ENCODE measurements around the gene STARD10. TPM values are rescaled to one million over a fixed set of nuclear protein-coding genes. Genes with fewer than 3 reads are reported as not detected.

Gene STARD10
- total RNA-seq, 2 donors from 2014 or later = 7.7 to 16.4 TPM

DNA sequence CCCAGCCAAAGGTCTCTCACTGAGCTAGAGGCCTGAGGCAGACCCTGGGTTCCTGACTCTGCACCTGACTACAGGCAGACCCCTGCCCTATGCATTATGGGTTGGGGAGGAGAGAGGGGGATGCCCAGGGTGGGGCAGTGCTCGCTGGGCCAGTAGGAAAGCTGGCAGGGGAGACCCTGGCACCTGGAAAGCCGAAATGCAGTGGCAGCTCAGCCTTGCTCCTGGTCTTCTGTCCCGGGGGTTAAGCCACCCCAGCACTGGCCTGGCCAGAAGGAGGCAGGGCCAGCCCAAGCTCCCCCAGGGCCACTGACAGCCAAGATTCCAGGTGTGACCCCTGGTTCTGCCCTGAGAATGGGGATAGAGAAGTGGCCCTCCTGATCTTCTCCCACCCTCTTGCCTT, 47.0 kb downstream of the STARD10 start:
- Mint-ChIP-seq H3K27me3 (no peaks in the 10 kb centered on the region), H3K4me3 (no peak overlapping the region), H3K9me3 (no peaks in the 10 kb centered on the region), H3K27ac (no peak overlapping the region), H3K36me3 (ENCODE audit: low read depth) (no peaks in the 10 kb centered on the region), H3K4me1 (peaks cover 36% of the 10 kb centered on the region)
- no peak for ATAC-seq (replicated peaks)

GRCh38 chr11:72745925-72746550, 47.8 kb downstream of the STARD10 start:
- H3K36me3 Mint-ChIP-seq (ENCODE audit: low read depth) = no peaks in the 10 kb centered on the region
- H3K27me3 Mint-ChIP-seq = no peaks in the 10 kb centered on the region
- no peak overlapping the region for H3K27ac Mint-ChIP-seq
- no peaks in the 10 kb centered on the region for H3K9me3 Mint-ChIP-seq
- no peak overlapping the region for H3K4me3 Mint-ChIP-seq
- no peak for ATAC-seq (replicated peaks)
- H3K4me1 Mint-ChIP-seq = peaks cover 41% of the 10 kb centered on the region

GRCh38 chr11:72745511-72745910, 48.3 kb downstream of the STARD10 start:
- peaks cover 41% of the 10 kb centered on the region for H3K4me1 Mint-ChIP-seq
- H3K36me3 Mint-ChIP-seq (ENCODE audit: low read depth) = no peaks in the 10 kb centered on the region
- no peaks in the 10 kb centered on the region for H3K9me3 Mint-ChIP-seq
- H3K4me3 Mint-ChIP-seq = no peak overlapping the region
- H3K27ac Mint-ChIP-seq = no peak overlapping the region
- ATAC-seq (replicated peaks) = no peak
- H3K27me3 Mint-ChIP-seq = no peaks in the 10 kb centered on the region

- Mint-ChIP-seq H3K4me3 (no peak overlapping the region), H3K36me3 (ENCODE audit: low read depth) (no peaks in the 10 kb centered on the region), H3K27ac (peak overlapping the region; percentile 60), H3K4me1 (peaks cover 47% of the 10 kb centered on the region), H3K9me3 (no peaks in the 10 kb centered on the region), H3K27me3 (no peaks in the 10 kb centered on the region)
- ATAC-seq (replicated peaks) = no peak
These were observed 49.4 kb downstream of the STARD10 start for GRCh38 chr11:72744474-72744873.

DNA sequence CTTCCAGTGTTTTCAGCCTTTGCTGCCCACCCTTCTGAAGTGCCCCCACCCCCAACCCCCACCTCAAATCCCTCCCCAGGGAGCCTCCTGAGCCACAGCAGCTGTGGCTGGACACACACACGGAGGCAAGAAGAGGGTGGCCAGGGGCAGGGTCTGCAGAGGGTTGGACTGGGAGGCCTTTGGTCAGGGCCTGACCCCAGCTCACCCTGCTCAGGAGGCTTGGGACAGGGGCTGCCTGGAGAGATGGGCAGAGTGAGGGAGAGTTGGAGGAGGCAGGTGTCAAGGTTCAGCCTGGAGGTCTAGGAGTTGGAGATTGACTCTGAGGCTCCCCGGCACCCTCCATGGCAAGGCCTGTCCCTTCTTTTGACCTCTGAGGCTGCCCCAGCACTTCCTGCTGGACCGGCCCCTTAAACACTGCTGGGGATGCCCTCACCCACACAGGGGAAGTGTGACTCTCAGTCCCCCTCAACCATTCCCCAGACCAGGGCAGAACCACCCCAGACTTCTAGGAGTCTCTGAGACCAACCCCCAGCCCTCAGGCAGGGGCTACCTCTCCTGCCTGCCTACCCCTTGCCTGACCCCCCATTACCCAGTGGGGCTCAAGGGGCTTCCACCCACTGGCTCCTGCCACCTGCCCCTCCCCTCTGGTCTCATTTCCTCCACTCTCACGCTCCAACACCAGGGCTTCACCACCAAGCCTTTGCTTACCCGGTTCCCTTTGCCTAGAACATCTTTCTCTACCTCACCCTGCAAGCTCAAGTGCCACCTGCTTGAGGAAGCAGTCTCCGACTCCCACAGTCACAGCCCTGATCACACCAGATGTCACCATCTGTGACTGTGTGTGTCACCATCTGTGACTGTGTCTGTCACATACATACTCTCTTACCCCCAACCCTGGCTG, 50.3 kb downstream of the STARD10 start:
- Mint-ChIP-seq H3K4me1 (peaks cover 40% of the 10 kb centered on the region), H3K9me3 (no peaks in the 10 kb centered on the region), H3K27me3 (no peaks in the 10 kb centered on the region), H3K27ac (peak overlapping the region; percentile 89), H3K4me3 (no peak overlapping the region), H3K36me3 (ENCODE audit: low read depth) (no peaks in the 10 kb centered on the region)
- ATAC-seq (replicated peaks) = peak; percentile 52

- Mint-ChIP-seq H3K36me3 (ENCODE audit: low read depth) (no peaks in the 10 kb centered on the region), H3K27ac (peak overlapping the region; percentile 89), H3K4me1 (peaks cover 38% of the 10 kb centered on the region)
These were observed 51.1 kb downstream of the STARD10 start for GRCh38 chr11:72742513-72743320.

GRCh38 chr11:72741849-72742512, 51.9 kb downstream of the STARD10 start:
- no peak for ATAC-seq (replicated peaks)
- Mint-ChIP-seq H3K4me1 (peaks cover 45% of the 10 kb centered on the region), H3K36me3 (ENCODE audit: low read depth) (no peaks in the 10 kb centered on the region), H3K27ac (peak overlapping the region; percentile 89), H3K9me3 (no peaks in the 10 kb centered on the region), H3K4me3 (no peak overlapping the region), H3K27me3 (no peaks in the 10 kb centered on the region)

More at GRCh38 chr11:72742513-72743320, 51.1 kb downstream of the STARD10 start:
- Mint-ChIP-seq H3K9me3 (no peaks in the 10 kb centered on the region), H3K27me3 (no peaks in the 10 kb centered on the region), H3K4me3 (no peak overlapping the region)
- ATAC-seq (replicated peaks) = no peak

- ATAC-seq (replicated peaks) = no peak
- Mint-ChIP-seq H3K36me3 (ENCODE audit: low read depth) (no peaks in the 10 kb centered on the region), H3K4me1 (peaks cover 49% of the 10 kb centered on the region), H3K9me3 (no peaks in the 10 kb centered on the region), H3K27me3 (no peaks in the 10 kb centered on the region), H3K4me3 (peak overlapping the region; percentile 21), H3K27ac (peak overlapping the region; percentile 89)
These were observed 52.4 kb downstream of the STARD10 start for GRCh38 chr11:72741429-72741833.

DNA sequence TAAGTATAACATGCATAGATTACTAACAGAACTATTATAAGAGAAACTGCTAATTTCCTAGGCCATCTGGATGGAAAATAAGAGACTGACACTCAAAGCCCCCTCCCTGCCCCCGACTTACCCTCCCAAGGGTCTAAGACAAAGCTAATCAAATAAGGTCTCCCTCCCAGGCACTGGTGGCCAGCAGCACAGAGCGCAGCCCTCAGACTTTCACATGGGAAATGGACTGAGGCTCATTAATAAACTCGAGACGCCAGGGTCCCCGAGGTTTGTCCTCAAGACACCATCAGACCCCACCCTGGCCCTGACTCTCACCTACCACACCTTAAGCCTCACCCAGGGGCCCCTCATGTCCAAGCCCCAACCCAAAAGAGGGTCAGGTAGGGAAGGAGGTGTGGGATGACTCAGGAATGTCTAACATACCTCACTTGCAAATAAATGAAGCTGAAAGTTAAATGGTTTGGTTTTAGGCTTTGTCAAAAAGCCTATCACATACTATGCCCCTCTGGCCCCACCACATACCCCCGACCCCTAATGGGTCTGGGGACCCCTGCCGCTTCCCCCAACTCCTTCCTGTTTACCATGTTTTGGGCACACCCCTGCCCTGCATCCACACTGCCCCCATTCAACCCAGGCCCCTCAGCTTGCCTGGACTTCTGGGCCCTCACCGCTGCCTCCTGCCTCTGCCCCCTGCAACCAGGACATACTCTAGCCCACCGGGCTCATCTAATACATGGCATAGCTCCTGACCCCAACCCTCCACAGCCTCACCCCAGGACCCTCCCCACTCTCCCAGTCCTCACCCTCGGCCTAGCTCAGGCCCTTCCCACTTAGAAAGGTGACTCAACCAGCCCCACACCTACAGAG, 53.1 kb downstream of the STARD10 start:
- H3K27me3 Mint-ChIP-seq = no peaks in the 10 kb centered on the region

DNA sequence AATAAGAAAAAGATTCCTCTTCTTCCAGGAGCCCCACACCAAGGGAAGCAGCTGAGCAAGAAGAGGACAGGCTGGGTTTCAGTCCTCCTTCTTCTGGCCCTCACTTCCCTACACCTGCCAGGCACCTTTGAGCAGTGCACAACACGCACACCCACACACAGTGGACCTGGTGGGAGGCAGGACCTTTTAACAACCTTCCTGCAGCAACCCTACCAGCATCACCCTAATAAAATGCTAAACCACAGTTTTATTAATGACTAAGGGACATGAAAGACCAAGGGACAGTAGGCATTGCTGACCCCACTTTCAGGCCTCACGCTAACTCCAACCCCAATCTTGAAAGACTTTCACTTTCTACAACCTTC, 53.8 kb downstream of the STARD10 start:
- Mint-ChIP-seq H3K27me3 (no peaks in the 10 kb centered on the region), H3K4me1 (peaks cover 52% of the 10 kb centered on the region), H3K36me3 (ENCODE audit: low read depth) (no peaks in the 10 kb centered on the region), H3K9me3 (no peaks in the 10 kb centered on the region), H3K27ac (peak overlapping the region; percentile 89), H3K4me3 (peak overlapping the region; percentile 21)
- no peak for ATAC-seq (replicated peaks)

More for the DNA sequence above, 53.1 kb downstream of the STARD10 start:
- no peak for ATAC-seq (replicated peaks)
- Mint-ChIP-seq H3K4me1 (peaks cover 52% of the 10 kb centered on the region), H3K9me3 (no peaks in the 10 kb centered on the region), H3K4me3 (peak overlapping the region; percentile 21), H3K27ac (peak overlapping the region; percentile 89), H3K36me3 (ENCODE audit: low read depth) (no peaks in the 10 kb centered on the region)

GRCh38 chr11:72739240-72740059, 54.4 kb downstream of the STARD10 start:
- H3K4me3 Mint-ChIP-seq = no peak overlapping the region
- H3K4me1 Mint-ChIP-seq = peaks cover 51% of the 10 kb centered on the region
- H3K27ac Mint-ChIP-seq = peak overlapping the region; percentile 89
- H3K9me3 Mint-ChIP-seq = no peaks in the 10 kb centered on the region
- no peaks in the 10 kb centered on the region for H3K36me3 Mint-ChIP-seq (ENCODE audit: low read depth)
- no peak for ATAC-seq (replicated peaks)
- no peaks in the 10 kb centered on the region for H3K27me3 Mint-ChIP-seq

- Mint-ChIP-seq H3K9me3 (no peaks in the 10 kb centered on the region), H3K27ac (peak overlapping the region; percentile 93), H3K36me3 (ENCODE audit: low read depth) (no peaks in the 10 kb centered on the region), H3K4me3 (peak overlapping the region; percentile 68), H3K27me3 (no peaks in the 10 kb centered on the region), H3K4me1 (peaks cover 42% of the 10 kb centered on the region)
- ATAC-seq (replicated peaks) = no peak
These were observed 55.4 kb downstream of the STARD10 start for GRCh38 chr11:72738199-72739141.

Data from activated T-helper 17 cell treated with anti-CD3 and anti-CD28 coated beads, Interleukin-2, amount 50 U/mL, for 72 hours (primary cell).